ENCODE measurements around the gene MS4A14. TPM values are rescaled to one million over a fixed set of nuclear protein-coding genes. Genes with fewer than 3 reads are reported as not detected.
A peak's percentile ranks its signal among the peaks of the same experiment; 100 is the strongest.
"Not testable (repeated sequence)": the region's sequence is repeated elsewhere in the genome, so short reads cannot be mapped to it uniquely, and the experiment has no call there.

The MS4A14 gene
- total RNA-seq, result not detected

- no peaks in the 10 kb centered on the region for H3K9me3 Mint-ChIP-seq (ENCODE audit: insufficient read depth)
- ChIA-PET POLR2A (no interaction called here), CTCF (no interaction called here)
- DNase-seq, result no peak
- H3K36me3 Mint-ChIP-seq (ENCODE audit: low read depth), result no peaks in the 10 kb centered on the region
- no peak within 1 kb of the TSS for H3K4me3 Mint-ChIP-seq
- H3K4me1 Mint-ChIP-seq (ENCODE audit: low read depth), result peaks cover 2% of the 10 kb centered on the region
- no peak within 1 kb of the TSS for H3K27ac Mint-ChIP-seq
- ATAC-seq, result no peak
- peaks cover 3% of the 10 kb centered on the region for H3K27me3 Mint-ChIP-seq (ENCODE audit: low read depth)
These were observed at the start of gene MS4A14 for GRCh38 chr11:60396382-60396781. Gene MS4A14, plus strand, starts transcription at chr11:60396459. Its CDS starts 120 bp downstream, at chr11:60396579.

GRCh38 chr11:60347084-60347797 lies 49.0 kb upstream of the MS4A14 start:
- Mint-ChIP-seq H3K27ac (no peak overlapping the region), H3K36me3 (ENCODE audit: low read depth) (no peaks in the 10 kb centered on the region), H3K27me3 (ENCODE audit: low read depth) (peaks cover 4% of the 10 kb centered on the region), H3K4me3 (no peak overlapping the region), H3K4me1 (ENCODE audit: low read depth) (no peaks in the 10 kb centered on the region), H3K9me3 (ENCODE audit: insufficient read depth) (no peaks in the 10 kb centered on the region)
- DNase-seq, result no peak
- POLR2A ChIA-PET, result no interaction called here
- ATAC-seq, result no peak
- CTCF ChIA-PET, result no interaction called here

- Mint-ChIP-seq H3K4me3 (no peak overlapping the region), H3K9me3 (ENCODE audit: insufficient read depth) (no peaks in the 10 kb centered on the region), H3K27ac (no peak overlapping the region), H3K4me1 (ENCODE audit: low read depth) (no peaks in the 10 kb centered on the region), H3K27me3 (ENCODE audit: low read depth) (peaks cover 6% of the 10 kb centered on the region), H3K36me3 (ENCODE audit: low read depth) (no peaks in the 10 kb centered on the region)
- ChIA-PET POLR2A (no interaction called here), CTCF (interaction anchor here (0.6 to 1.6 kb wide), 3 partner anchors 14 to 786 kb away, joined by 3 read pairs; no protein-coding TSS in a partner anchor)
- no peak for ATAC-seq
- DNase-seq, result no peak
These were observed 48.1 kb upstream of the MS4A14 start for GRCh38 chr11:60348116-60348515.

GRCh38 chr11:60349990-60350389 lies 46.3 kb upstream of the MS4A14 start:
- CTCF ChIA-PET, result interaction anchor here (0.6 kb wide), 1 partner anchor 704 kb away, joined by 3 read pairs; no protein-coding TSS in a partner anchor
- DNase-seq, result no peak
- POLR2A ChIA-PET, result no interaction called here
- no peak for ATAC-seq
- Mint-ChIP-seq H3K27me3 (ENCODE audit: low read depth) (peaks cover 6% of the 10 kb centered on the region), H3K36me3 (ENCODE audit: low read depth) (no peaks in the 10 kb centered on the region), H3K4me1 (ENCODE audit: low read depth) (no peaks in the 10 kb centered on the region), H3K27ac (no peak overlapping the region), H3K4me3 (no peak overlapping the region), H3K9me3 (ENCODE audit: insufficient read depth) (no peaks in the 10 kb centered on the region)

GRCh38 chr11:60357771-60358170 lies 38.5 kb upstream of the MS4A14 start:
- ChIA-PET POLR2A (no interaction called here), CTCF (no interaction called here)
- ATAC-seq (no peak), DNase-seq (no peak)
- H3K4me1 Mint-ChIP-seq (ENCODE audit: low read depth), result no peaks in the 10 kb centered on the region
- H3K9me3 Mint-ChIP-seq (ENCODE audit: insufficient read depth), result no peaks in the 10 kb centered on the region
- H3K27me3 Mint-ChIP-seq (ENCODE audit: low read depth), result peaks cover 3% of the 10 kb centered on the region
- H3K4me3 Mint-ChIP-seq, result no peak overlapping the region
- no peak overlapping the region for H3K27ac Mint-ChIP-seq
- H3K36me3 Mint-ChIP-seq (ENCODE audit: low read depth), result no peaks in the 10 kb centered on the region

GRCh38 chr11:60360621-60361020 lies 35.6 kb upstream of the MS4A14 start:
- H3K36me3 Mint-ChIP-seq (ENCODE audit: low read depth), result no peaks in the 10 kb centered on the region
- H3K4me3 Mint-ChIP-seq, result no peak overlapping the region
- H3K27me3 Mint-ChIP-seq (ENCODE audit: low read depth), result peaks cover 8% of the 10 kb centered on the region
- H3K4me1 Mint-ChIP-seq (ENCODE audit: low read depth), result no peaks in the 10 kb centered on the region
- no peak for DNase-seq
- no peaks in the 10 kb centered on the region for H3K9me3 Mint-ChIP-seq (ENCODE audit: insufficient read depth)
- CTCF ChIA-PET, result no interaction called here
- H3K27ac Mint-ChIP-seq, result no peak overlapping the region
- POLR2A ChIA-PET, result no interaction called here
- ATAC-seq, result no peak

- H3K27me3 Mint-ChIP-seq (ENCODE audit: low read depth), result peaks cover 8% of the 10 kb centered on the region
- H3K36me3 Mint-ChIP-seq (ENCODE audit: low read depth), result no peaks in the 10 kb centered on the region
- ATAC-seq (no peak), DNase-seq (no peak)
- H3K27ac Mint-ChIP-seq, result no peak overlapping the region
- ChIA-PET CTCF (interaction anchor here (1.0 to 2.8 kb wide), 6 partner anchors 20 to 267 kb away, joined by 3 to 33 read pairs (median 6); no protein-coding TSS in a partner anchor), POLR2A (no interaction called here)
- H3K9me3 Mint-ChIP-seq (ENCODE audit: insufficient read depth), result no peaks in the 10 kb centered on the region
- H3K4me3 Mint-ChIP-seq, result no peak overlapping the region
- H3K4me1 Mint-ChIP-seq (ENCODE audit: low read depth), result no peaks in the 10 kb centered on the region
These were observed 34.0 kb upstream of the MS4A14 start for GRCh38 chr11:60362241-60362640.

- ATAC-seq (peak; percentile 65), DNase-seq (peak; percentile 73)
- H3K4me3 Mint-ChIP-seq, result no peak overlapping the region
- no peaks in the 10 kb centered on the region for H3K4me1 Mint-ChIP-seq (ENCODE audit: low read depth)
- peaks cover 14% of the 10 kb centered on the region for H3K27me3 Mint-ChIP-seq (ENCODE audit: low read depth)
- no peaks in the 10 kb centered on the region for H3K36me3 Mint-ChIP-seq (ENCODE audit: low read depth)
- no peak overlapping the region for H3K27ac Mint-ChIP-seq
- H3K9me3 Mint-ChIP-seq (ENCODE audit: insufficient read depth), result no peaks in the 10 kb centered on the region
- ChIA-PET POLR2A (no interaction called here), CTCF (interaction anchor here (0.6 to 2.8 kb wide), 27 partner anchors 9 to 399 kb away, joined by 3 to 33 read pairs (median 4); partner anchors contain the start of genes MS4A15 and MS4A7)
These were observed 32.5 kb upstream of the MS4A14 start for GRCh38 chr11:60363542-60364470.

- CTCF ChIA-PET, result not testable (repeated sequence)
These were observed 29.9 kb upstream of the MS4A14 start for GRCh38 chr11:60366262-60366904.

GRCh38 chr11:60367009-60367408 lies 29.2 kb upstream of the MS4A14 start:
- CTCF ChIA-PET, result interaction anchor here (0.9 kb wide), 1 partner anchor 120 kb away, joined by 3 read pairs; no protein-coding TSS in a partner anchor
- no peaks in the 10 kb centered on the region for H3K4me1 Mint-ChIP-seq (ENCODE audit: low read depth)
- H3K36me3 Mint-ChIP-seq (ENCODE audit: low read depth), result no peaks in the 10 kb centered on the region
- no peak overlapping the region for H3K4me3 Mint-ChIP-seq
- no peaks in the 10 kb centered on the region for H3K9me3 Mint-ChIP-seq (ENCODE audit: insufficient read depth)
- no peak for DNase-seq
- POLR2A ChIA-PET, result no interaction called here
- H3K27ac Mint-ChIP-seq, result no peak overlapping the region
- H3K27me3 Mint-ChIP-seq (ENCODE audit: low read depth), result peaks cover 20% of the 10 kb centered on the region
- ATAC-seq, result no peak

More at GRCh38 chr11:60366262-60366904, 29.9 kb upstream of the MS4A14 start:
- peaks cover 20% of the 10 kb centered on the region for H3K27me3 Mint-ChIP-seq (ENCODE audit: low read depth)
- POLR2A ChIA-PET; H3K27ac Mint-ChIP-seq; H3K4me3 Mint-ChIP-seq; H3K4me1 Mint-ChIP-seq (ENCODE audit: low read depth); DNase-seq; H3K9me3 Mint-ChIP-seq (ENCODE audit: insufficient read depth); H3K36me3 Mint-ChIP-seq (ENCODE audit: low read depth); ATAC-seq: not testable (repeated sequence)

GRCh38 chr11:60367896-60368295 lies 28.4 kb upstream of the MS4A14 start:
- H3K4me3 Mint-ChIP-seq, result no peak overlapping the region
- ATAC-seq (no peak), DNase-seq (no peak)
- H3K9me3 Mint-ChIP-seq (ENCODE audit: insufficient read depth), result no peaks in the 10 kb centered on the region
- no peaks in the 10 kb centered on the region for H3K36me3 Mint-ChIP-seq (ENCODE audit: low read depth)
- H3K27ac Mint-ChIP-seq, result no peak overlapping the region
- peaks cover 20% of the 10 kb centered on the region for H3K27me3 Mint-ChIP-seq (ENCODE audit: low read depth)
- ChIA-PET CTCF (no interaction called here), POLR2A (interaction anchor here (0.6 kb wide), 1 partner anchor 258 kb away, joined by 3 read pairs; no protein-coding TSS in a partner anchor)
- H3K4me1 Mint-ChIP-seq (ENCODE audit: low read depth), result no peaks in the 10 kb centered on the region
